Fibroblast of skin of abdomen (primary cell): Measurements from ENCODE around the gene DTNA. TPM values are rescaled to one million over a fixed set of nuclear protein-coding genes. Genes with fewer than 3 reads are reported as not detected.
"Not testable (repeated sequence)": the region's sequence is repeated elsewhere in the genome, so short reads cannot be mapped to it uniquely, and the experiment has no call there.

Experiments
- DNase-seq: peaks from one replicate; pipeline ENCODE4 v3.0.0-alpha.2; 2013
- polyA plus RNA-seq, 2 experiments: library from polyadenylated mRNA; unstranded; fragments of 120-200 nt; gene quantifications; one replicate each; pipeline ENCODE4 v1.2.1, GENCODE V29; 2013; ENCODE audit not compliant: insufficient read length in 2 of 2

The DTNA gene
- polyA plus RNA-seq (2013, experiment 1 of 2; ENCODE audit: insufficient read length) = 4.6 TPM
- polyA plus RNA-seq (2013, experiment 2 of 2; ENCODE audit: insufficient read length) = 5.1 TPM

DNA sequence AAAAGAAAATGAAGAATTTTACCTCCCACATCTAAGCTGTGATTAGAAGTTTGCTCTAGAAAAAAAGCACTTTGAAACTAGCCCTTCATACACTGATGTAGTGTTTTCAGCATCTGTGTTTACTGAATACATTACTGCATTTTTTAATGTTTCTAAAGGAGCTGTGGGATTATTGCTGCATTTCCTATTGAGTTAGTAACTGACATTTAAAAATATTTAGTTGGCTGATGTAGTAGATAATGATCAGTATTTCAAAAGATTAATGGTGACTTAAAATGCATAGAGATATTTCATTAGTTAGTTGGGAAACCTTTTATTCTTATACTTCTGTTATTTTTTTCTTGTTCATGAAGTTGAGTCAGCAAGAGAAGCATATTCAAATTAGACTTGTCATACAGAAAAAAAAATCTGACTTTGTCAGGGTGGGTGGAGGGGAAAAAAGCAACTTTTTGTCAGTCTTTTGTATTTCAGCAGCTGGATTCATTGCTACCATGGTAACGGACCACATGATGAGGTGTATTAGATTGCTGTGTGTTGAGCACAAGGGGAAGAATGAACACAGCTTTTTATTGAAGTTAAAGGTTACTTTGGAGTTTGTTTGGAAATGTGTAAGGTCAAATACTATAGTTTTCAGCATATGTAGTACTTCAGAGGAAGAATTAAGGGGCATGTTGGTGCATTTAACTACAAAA, at the start of gene DTNA:
TSS of gene DTNA (plus strand) at position 549 of the 692 bp plus-strand sequence. CDS start 45,679 bp downstream, outside the sequence.
- DNase-seq = peak; percentile 97

- no peak for DNase-seq
Measured at GRCh38 chr18:34660572-34660971, 49.5 kb upstream of the DTNA start.

DNA sequence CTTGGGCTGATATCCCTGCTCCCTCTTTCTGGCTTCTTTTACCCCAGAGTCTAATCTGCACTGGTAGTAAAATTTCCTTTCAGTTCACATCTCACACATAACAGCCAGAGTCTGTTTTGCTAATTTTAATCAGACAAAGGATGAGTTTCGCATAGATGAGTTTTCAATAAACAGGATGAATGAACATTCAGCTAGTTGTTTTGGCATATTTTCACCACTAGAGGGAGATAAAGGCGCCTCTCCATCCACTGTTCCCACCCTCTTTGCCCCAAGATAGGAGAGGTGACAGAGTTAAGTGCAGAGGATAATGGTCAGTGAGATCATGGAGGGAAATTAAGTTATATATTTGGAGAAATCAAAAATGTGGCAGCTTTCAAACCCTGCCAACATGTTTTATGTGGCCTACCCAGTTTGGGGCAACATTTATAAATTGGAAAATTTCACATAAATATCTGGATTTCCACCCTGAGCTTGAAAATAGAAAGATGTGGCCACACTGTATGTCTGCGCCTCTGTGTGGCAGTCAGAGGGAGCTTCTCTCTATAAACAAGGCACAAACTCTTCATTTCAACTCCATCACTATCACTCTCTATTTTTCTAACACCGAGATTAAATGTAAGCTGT, 48.5 kb upstream of the DTNA start:
- DNase-seq = peak; percentile 51

- no peak for DNase-seq
Measured at GRCh38 chr18:34676816-34677574, 33.1 kb upstream of the DTNA start.

DNA sequence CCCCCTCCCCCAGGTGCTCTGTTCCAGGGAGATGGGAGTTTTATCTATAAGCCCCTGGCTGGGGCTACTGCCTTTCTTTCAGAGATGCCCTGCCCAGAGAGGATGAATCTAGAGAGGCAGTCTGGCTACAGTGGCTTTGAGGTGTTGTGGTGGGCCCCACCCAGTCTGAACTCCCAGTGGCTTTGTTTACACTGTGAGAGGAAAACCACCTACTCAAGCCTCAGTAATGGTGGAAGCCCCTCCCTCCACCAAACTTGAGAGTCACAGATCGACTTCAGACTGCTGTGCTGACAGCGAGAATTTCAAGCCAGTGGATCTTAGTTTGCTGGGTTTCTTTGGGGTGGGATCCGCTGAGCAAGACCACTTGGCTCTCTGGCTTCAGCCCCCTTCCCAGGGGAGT, 20.3 kb upstream of the DTNA start:
- DNase-seq = not testable (repeated sequence)

- DNase-seq = no peak
Measured at GRCh38 chr18:34691614-34692013, 18.5 kb upstream of the DTNA start.

DNA sequence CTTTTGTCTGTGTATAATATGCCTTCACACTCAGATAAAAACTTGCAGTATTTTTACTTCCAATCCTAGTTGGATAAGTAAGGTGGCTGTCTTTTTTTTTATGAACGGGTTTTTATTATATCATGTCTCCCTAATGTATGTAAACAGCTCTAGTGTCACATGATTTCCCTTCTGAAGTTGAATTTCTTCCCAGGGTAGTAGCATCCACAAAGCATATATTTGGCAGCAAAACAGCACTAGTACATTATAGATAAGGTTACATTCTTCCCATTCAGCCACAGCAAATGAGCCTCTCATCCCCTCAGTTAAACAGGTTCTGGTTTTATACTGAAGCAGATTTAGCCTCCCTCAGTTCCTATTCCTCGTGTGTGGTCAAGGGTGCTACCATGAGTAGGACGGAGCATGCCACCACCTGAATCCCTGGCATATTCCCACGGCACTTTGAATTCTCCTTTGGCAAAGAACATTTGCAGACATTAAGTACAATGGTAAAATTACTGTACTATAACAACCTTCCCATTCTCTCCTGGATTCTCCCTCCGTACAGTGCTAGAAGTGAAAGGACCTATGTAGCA, 15.4 kb upstream of the DTNA start:
- no peak for DNase-seq

DNA sequence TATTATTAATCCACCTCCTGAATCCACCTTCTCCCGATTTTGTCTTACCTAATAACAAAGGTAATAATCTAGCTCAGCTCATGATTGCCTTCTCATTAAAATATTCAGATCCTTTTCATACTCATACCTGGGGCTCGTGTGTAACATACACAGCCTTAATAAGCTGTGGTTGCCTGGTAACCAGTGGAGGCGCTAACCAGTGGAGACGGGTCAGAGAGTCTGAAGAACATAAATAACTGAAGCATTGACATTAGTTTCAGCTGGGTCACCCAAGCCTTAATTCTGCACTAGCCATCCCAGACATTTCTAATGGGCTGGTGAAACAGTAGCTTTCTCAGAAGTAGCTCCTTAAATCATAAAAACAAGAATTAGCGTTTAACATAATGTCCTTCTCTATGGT, 14.8 kb upstream of the DTNA start:
- no peak for DNase-seq

GRCh38 chr18:34696671-34697070, 13.4 kb upstream of the DTNA start:
- no peak for DNase-seq

DNA sequence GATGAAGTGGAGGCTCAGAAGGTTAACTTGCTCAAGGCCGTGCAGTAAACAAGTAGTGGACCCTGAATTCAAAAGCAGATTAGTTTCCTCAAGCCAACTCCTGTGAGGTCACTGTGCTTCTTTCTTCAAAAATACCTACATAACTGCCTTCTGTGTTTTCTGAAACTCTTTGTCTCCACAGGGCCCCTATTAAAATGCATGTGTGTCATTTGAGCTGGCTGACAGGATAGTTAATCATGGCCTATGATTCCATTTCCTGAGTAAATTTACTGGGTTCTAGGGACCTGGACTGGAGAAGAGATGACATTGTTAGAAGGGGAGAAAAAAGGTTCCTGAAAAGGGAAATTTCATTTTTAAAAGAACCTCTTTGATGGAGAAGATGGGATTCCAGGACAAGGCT, 12.9 kb upstream of the DTNA start:
- no peak for DNase-seq

- no peak for DNase-seq
Measured at GRCh38 chr18:34697891-34698290, 12.2 kb upstream of the DTNA start.

DNA sequence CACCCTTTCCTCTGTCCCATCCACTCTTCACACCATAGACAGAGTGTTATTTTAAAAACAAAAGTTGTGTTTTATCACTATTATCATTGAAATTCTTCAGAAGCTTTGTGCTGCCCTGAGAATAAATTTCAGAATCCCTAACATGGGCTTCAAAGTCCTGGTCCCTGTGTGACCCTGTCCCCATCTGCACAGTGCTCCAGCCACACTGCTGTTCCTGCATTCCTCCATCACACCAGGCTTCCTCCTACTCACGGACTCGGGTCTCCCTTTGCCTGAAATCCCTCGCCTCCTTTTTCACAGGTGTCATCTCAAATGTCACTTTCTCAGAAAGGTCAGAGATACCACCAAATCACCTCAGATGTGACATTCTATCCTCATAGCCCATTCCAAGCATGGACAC, 8.2 kb upstream of the DTNA start:
- DNase-seq = no peak

- no peak for DNase-seq
Measured at GRCh38 chr18:34702814-34703213, 7.3 kb upstream of the DTNA start.

DNA sequence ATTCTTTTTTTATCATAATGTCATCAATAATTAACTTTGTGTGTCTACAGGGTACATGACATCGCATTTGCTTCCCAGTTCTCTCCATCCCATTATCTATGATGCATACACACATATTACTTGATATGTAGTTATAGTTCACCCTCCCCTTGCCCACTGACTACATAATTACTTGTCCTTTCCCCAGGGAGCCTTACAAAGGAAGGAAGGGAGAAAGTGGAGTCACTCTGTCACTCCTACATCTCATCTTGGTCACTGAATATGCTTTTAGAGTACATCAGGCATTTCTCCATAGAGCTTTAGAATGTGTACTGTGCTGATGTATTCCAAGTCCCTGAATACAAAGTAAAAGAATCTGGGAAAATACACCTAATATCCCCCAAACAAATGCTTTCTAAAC, 6.0 kb upstream of the DTNA start:
- no peak for DNase-seq

DNA sequence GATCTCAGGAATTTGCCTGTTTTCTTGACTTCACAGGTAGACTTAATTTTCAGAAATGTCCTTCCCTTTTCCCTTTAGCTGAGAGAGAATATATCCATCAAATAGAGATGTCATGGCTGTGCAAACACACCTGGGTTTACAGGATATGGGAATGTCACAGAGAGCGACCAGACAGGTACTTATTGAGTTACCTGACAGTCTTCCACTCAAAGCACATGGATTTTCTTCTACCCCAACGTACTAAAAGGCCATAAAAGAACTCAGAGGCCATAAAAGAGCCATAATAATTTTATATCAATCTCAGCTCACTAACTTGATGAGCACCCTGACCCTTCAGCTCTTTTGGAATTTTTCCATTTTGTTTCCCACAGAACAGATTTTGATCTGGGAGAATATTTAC, 5.3 kb upstream of the DTNA start:
- no peak for DNase-seq

DNA sequence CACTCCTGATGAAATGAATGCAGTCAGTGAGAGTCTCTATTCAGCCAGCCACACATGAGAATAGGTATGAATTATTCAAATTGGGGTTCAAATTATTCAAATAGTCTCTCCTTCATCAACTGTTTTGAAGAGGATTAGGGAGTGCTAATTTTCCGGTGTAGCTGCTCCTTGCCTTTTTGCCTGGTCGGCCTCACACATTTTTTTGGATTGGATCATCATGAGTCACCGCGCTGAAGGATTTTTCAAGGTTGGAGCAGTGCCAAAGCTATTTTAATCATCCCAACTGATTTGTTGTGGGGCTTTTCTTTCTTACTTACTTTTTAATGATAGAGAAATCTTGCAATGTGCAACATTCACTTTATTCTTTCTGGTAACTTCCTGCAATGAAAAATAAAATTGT, 2.4 kb upstream of the DTNA start:
- peak; percentile 94 for DNase-seq

GRCh38 chr18:34709104-34709503, 994 bp upstream of the DTNA start:
- peak; percentile 77 for DNase-seq

DNA sequence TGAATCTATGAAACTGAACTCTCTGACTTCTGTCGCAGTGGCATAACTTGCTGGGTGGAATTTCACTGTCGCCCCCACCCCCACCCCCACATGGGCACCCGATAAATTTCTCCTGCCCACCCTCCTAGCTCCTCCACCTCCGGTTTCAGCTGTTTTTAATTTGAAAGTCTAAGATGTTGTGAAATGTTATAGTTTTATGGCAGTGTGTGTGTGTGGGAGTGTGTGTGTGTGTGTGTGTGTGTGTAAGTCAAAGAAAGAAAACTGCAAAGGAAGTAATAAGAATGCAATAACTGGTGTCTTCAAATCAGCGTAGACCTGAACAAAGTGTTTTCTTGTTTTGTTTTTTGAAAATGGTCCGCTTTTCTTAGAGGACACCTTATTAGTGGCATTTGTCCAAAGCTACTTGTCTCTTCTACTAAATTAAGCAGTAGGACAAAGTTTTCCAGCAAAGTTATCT, 388 bp downstream of the DTNA start:
- peak; percentile 79 for DNase-seq

DNA sequence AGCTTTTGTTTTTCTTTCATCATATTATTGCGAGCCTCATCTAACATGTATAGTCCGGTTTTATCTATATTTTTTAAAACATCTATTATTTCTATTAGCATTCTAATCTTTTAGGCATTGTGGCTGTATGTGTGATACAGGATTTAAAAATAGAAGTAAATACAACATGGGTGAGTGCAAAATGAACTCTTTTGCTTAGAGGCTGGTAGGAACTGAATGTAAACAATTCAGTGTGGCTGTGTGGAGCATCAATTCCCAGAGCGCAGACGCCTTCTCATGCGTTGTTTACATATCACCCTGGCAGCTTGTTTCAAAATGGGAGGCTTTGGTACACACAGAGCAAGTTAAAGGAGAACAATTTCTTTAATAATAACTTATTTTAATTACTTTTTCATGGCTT, 836 bp downstream of the DTNA start:
- peak; percentile 43 for DNase-seq

- not testable (repeated sequence) for DNase-seq
Measured at GRCh38 chr18:34716111-34716510, 6.0 kb downstream of the DTNA start.

DNA sequence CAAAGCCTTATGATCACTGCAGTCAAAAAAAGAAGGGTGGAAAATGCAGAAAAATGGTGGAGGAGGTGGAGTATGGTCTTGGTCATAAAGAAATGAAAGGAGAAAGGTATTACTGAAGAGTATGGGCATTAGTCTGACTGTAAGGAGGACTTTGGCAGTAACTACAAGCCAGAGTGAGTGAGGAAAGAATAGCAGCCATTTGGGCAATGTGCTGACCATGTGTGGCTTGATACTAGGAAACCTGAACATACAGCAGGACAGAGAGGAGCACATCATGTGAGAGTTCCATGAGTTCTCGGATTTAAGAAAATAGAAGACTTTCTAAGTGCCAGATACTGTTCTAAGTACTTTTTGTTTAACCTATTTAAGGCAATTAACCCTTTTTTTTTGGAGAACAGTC, 8.5 kb downstream of the DTNA start:
- no peak for DNase-seq

GRCh38 chr18:34720220-34720619, 10.1 kb downstream of the DTNA start:
- DNase-seq = no peak

GRCh38 chr18:34723143-34723542, 13.0 kb downstream of the DTNA start:
- DNase-seq = no peak
